ENCODE results near the gene TMEM50A. TPM values are rescaled to one million over a fixed set of nuclear protein-coding genes. Genes with fewer than 3 reads are reported as not detected.

Gene TMEM50A
- total RNA-seq, 1 experiment from 2014 or later: 95.9 TPM

DNA sequence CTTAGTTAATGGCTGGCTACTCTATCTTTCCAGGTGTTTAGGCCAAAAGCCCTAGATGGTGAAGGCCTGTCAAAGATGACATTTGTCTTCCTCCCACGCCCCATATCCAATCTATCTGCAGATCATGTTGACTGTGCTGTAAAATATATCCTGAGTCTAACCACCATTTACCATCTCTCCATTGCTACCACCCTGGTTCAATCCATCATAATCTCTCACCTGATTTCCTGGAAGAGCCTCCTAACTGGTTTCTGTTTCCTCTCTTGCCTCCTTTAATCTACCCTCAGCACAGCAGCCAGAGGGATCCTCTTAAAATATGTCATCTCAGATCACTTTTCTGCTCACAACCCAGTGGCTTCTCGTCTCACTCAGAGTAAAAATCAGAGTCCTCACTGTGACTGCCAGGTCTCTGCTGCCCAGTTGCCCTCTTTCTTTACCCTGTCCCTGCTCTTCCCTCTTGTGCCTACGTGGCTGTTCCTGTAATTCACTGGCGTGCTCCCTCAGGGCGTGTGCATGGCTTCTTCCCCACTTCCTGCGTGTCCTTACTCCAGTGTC is 17.8 kb downstream of the TMEM50A start:
- no CpG with 5 or more reads among the region's 6 CpGs for WGBS (ENCODE audit: extremely low coverage, insufficient read length, low lambda C conversion rate)
- H3K27ac Mint-ChIP-seq: peak overlapping the region in 2 of 3 experiments; percentile 4 to 47; a peak in 3 of 7 replicates
- no peaks in the 10 kb centered on the region for H3K79me2 ChIP-seq (ENCODE audit: insufficient read depth, low read length)

More for the DNA sequence above, 17.8 kb downstream of the TMEM50A start:
- no peak overlapping the region for H3K27ac ChIP-seq (ENCODE audit: insufficient read length, low read depth, low read length)
- H3K9me3 ChIP-seq (ENCODE audit: control insufficient read depth, low read depth, low read length): no peaks in the 10 kb centered on the region
- H2BK20ac ChIP-seq (ENCODE audit: low read depth, low read length, poor library complexity, severe bottlenecking): no peak overlapping the region
- H4K20me1 ChIP-seq (ENCODE audit: control insufficient read depth, insufficient read depth, insufficient read length): no peaks in the 10 kb centered on the region
- no peak overlapping the region for H4K8ac ChIP-seq (replicated peaks; ENCODE audit: insufficient read length, low read depth, low read length)
- H4K91ac ChIP-seq (ENCODE audit: insufficient read length, low read depth, low read length): no peak overlapping the region
- H3T11ph ChIP-seq (ENCODE audit: low read length): no peak overlapping the region
- H2BK5ac ChIP-seq (ENCODE audit: insufficient read length, low read length): no peak overlapping the region
- no peak overlapping the region; the same call in 1 of the 2 replicates for H3K14ac ChIP-seq (ENCODE audit: insufficient read depth, low read length)
- H3K79me1 ChIP-seq (ENCODE audit: insufficient read depth, low read depth, low read length, poor library complexity, severe bottlenecking): peaks cover 4% of the 10 kb centered on the region
- no peaks in the 10 kb centered on the region for H3K9me3 Mint-ChIP-seq
- H2BK15ac ChIP-seq (ENCODE audit: low read depth, low read length): no peak overlapping the region
- H3K23ac ChIP-seq (ENCODE audit: insufficient read length, low read depth, low read length): no peak overlapping the region
- no peak overlapping the region for H3K4ac ChIP-seq (ENCODE audit: low read depth, low read length)
- no peak overlapping the region for H2AK5ac ChIP-seq (ENCODE audit: insufficient read length, low read length)
- H3K18ac ChIP-seq (ENCODE audit: insufficient read length, low read depth, low read length): no peak overlapping the region
- TF ChIP-seq, protein P1, sequence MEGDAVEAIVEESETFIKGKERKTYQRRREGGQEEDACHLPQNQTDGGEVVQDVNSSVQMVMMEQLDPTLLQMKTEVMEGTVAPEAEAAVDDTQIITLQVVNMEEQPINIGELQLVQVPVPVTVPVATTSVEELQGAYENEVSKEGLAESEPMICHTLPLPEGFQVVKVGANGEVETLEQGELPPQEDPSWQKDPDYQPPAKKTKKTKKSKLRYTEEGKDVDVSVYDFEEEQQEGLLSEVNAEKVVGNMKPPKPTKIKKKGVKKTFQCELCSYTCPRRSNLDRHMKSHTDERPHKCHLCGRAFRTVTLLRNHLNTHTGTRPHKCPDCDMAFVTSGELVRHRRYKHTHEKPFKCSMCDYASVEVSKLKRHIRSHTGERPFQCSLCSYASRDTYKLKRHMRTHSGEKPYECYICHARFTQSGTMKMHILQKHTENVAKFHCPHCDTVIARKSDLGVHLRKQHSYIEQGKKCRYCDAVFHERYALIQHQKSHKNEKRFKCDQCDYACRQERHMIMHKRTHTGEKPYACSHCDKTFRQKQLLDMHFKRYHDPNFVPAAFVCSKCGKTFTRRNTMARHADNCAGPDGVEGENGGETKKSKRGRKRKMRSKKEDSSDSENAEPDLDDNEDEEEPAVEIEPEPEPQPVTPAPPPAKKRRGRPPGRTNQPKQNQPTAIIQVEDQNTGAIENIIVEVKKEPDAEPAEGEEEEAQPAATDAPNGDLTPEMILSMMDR (conservative IDR thresholded peaks at IDR 0.05): no peak
- no peaks in the 10 kb centered on the region for H3K4me1 Mint-ChIP-seq
- H3K4me1 ChIP-seq (ENCODE audit: insufficient read depth, low read length): no peaks in the 10 kb centered on the region
- H3K9ac ChIP-seq (ENCODE audit: extremely low read depth, insufficient read length, low read length): no peak overlapping the region
- no peak overlapping the region for H3K4me3 Mint-ChIP-seq
- no peak overlapping the region for H4K5ac ChIP-seq (ENCODE audit: insufficient read length, low read depth, low read length)
- H2BK120ac ChIP-seq (ENCODE audit: low read depth, low read length, poor library complexity, severe bottlenecking): no peak overlapping the region
- peaks cover 6 to 72% (median 56%) of the 10 kb centered on the region in 3 experiments; a peak in 5 of 7 replicates for H3K36me3 Mint-ChIP-seq (ENCODE audit: insufficient read depth in 1 of 3, low read depth in 3 of 3)
- H3K27me3 Mint-ChIP-seq (ENCODE audit: low read depth): no peaks in the 10 kb centered on the region
- H3K4me2 ChIP-seq (ENCODE audit: insufficient read depth, insufficient read length, low read length): no peak overlapping the region
- no peak overlapping the region for H3K56ac ChIP-seq (ENCODE audit: insufficient read length, low read depth, low read length)
- H2BK12ac ChIP-seq (ENCODE audit: insufficient read length, low read depth, low read length): no peak overlapping the region
- no peaks in the 10 kb centered on the region for H3K23me2 ChIP-seq (ENCODE audit: insufficient read length, low read depth, low read length, poor library complexity, severe bottlenecking)
- DNase-seq: no peak
- H2AFZ ChIP-seq (ENCODE audit: low read length): no peak overlapping the region
- H3K27me3 ChIP-seq (ENCODE audit: insufficient read depth, low read length): no peaks in the 10 kb centered on the region
